Measurements from ENCODE around the gene LTBP2.

LTBP2 gene

GRCh38 chr14:74503938-74504335, 108.1 kb downstream of the LTBP2 start:
- no peak for DNase-seq

GRCh38 chr14:74503291-74503937, 108.6 kb downstream of the LTBP2 start:
- DNase-seq = no peak

- DNase-seq = no peak
Measured at GRCh38 chr14:74502236-74503019, 109.6 kb downstream of the LTBP2 start.

- no peak for DNase-seq
Measured at GRCh38 chr14:74501691-74502090, 110.3 kb downstream of the LTBP2 start.

- DNase-seq = no peak
Measured at GRCh38 chr14:74501135-74501614, 110.9 kb downstream of the LTBP2 start.

GRCh38 chr14:74500417-74501134, 111.5 kb downstream of the LTBP2 start:
- no peak for DNase-seq

- DNase-seq = no peak
Measured at GRCh38 chr14:74495356-74495755, 116.7 kb downstream of the LTBP2 start.

- peak; percentile 90 for DNase-seq
Measured at GRCh38 chr14:74493343-74494261, 118.4 kb downstream of the LTBP2 start, which contains the start of gene ISCA2. ISCA2 (plus strand) TSS chr14:74493765; CDS start chr14:74493775, 10 bp downstream.

GRCh38 chr14:74492776-74493342, 119.2 kb downstream of the LTBP2 start, which contains the start of gene NPC2:
NPC2 (minus strand) TSS chr14:74493305; CDS start chr14:74493274, 31 bp downstream.
- no peak for DNase-seq

GRCh38 chr14:74491956-74492775, 119.9 kb downstream of the LTBP2 start:
- DNase-seq = peak; percentile 1

- no peak for DNase-seq
Measured at GRCh38 chr14:74490486-74490885, 121.6 kb downstream of the LTBP2 start.

GRCh38 chr14:74488786-74489397, 123.1 kb downstream of the LTBP2 start:
- no peak for DNase-seq

GRCh38 chr14:74486164-74486563, 125.9 kb downstream of the LTBP2 start:
- DNase-seq = no peak

GRCh38 chr14:74483321-74483720, 128.7 kb downstream of the LTBP2 start:
- DNase-seq = no peak

GRCh38 chr14:74482571-74482970, 129.5 kb downstream of the LTBP2 start:
- no peak for DNase-seq

GRCh38 chr14:74480046-74480445, 132.0 kb downstream of the LTBP2 start:
- DNase-seq = no peak

GRCh38 chr14:74478996-74479635, 132.9 kb downstream of the LTBP2 start:
- DNase-seq = no peak

GRCh38 chr14:74476607-74477006, 135.4 kb downstream of the LTBP2 start:
- DNase-seq = no peak

GRCh38 chr14:74476107-74476506, 135.9 kb downstream of the LTBP2 start:
- DNase-seq = no peak

- DNase-seq = no peak
Measured at GRCh38 chr14:74475678-74476077, 136.4 kb downstream of the LTBP2 start.
